Measurements from ENCODE around the gene DNMT1. TPM values are rescaled to one million over a fixed set of nuclear protein-coding genes. Genes with fewer than 3 reads are reported as not detected.
"Not testable (repeated sequence)": the region's sequence is repeated elsewhere in the genome, so short reads cannot be mapped to it uniquely, and the experiment has no call there.

The DNMT1 gene
- total RNA-seq: 42.3 TPM

DNA sequence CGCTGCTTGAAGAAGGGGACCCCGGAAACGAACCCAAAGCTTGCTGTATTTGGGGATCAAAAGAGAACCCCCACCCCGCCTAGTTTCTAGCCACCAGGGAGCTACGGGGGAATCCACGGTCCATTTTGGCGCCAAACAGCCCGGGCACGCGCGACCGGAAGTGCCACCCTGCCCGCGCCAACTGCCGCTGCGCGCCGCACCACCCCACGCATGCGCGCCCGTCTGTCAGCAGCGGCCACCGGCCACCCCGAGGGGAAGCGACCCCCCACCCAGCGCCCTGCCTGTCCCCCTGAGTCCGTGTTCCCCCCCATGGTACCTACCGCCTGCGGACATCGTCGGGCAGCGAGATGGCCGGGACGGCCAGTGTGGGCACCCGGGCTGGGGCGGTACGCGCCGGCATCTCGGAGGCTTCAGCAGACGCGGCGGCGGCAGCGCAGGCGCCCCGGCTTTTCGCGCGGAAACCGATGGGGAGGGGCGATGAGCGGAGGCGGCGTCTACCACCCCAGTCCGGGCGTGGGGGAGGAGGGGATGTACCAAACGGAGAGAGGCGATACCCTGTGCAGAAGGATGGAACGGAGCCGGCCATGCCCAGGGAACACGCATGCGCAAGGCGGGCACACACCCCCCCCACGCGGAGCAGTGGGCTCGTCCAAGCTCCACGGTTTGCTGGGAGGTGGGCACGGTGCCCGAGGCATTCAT is at the start of gene DNMT1:
Gene DNMT1, minus strand, starts transcription at position 454 of the 699 bp plus-strand sequence. Its CDS starts 54 bp downstream, at position 400.
- peak; percentile 98 for DNase-seq

GRCh38 chr19:10243606-10244005 is 48.9 kb upstream of the DNMT1 start:
- no peak for DNase-seq

DNA sequence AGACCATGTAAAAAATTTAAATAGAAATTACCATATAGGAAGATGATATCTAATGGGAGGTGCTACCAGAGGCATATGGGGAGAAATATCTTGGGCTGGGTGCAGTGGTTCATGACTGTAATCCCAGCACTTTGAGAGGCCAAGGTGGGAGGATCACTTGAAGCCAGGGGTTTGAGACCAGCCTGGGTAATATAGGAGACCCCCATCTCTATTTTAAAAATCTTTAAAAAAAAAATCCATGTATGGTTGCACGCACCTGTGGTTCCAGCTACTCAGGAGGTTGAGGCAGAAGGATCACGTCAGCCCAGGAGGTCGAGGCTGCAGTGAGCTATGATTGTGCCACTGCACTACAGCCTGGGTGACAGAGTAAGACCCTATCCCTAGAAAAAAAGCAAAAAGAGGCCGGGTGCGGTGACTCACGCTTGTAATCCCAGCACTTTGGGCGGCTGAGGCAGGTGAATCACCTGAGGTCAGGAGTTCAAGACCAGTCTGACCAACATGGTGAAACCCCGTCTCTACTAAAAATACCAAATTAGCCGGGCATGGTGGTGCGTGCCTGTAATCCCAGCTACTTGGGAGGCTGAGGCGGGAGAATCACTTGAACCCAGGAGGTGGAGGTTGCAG is 47.2 kb upstream of the DNMT1 start:
- DNase-seq: not testable (repeated sequence)

GRCh38 chr19:10238172-10238783 is 43.5 kb upstream of the DNMT1 start:
- DNase-seq: peak; percentile 93

- no peak for DNase-seq
Measured at GRCh38 chr19:10237702-10238101, 42.9 kb upstream of the DNMT1 start.

- DNase-seq: not testable (repeated sequence)
Measured at GRCh38 chr19:10235409-10235808, 40.7 kb upstream of the DNMT1 start.

DNA sequence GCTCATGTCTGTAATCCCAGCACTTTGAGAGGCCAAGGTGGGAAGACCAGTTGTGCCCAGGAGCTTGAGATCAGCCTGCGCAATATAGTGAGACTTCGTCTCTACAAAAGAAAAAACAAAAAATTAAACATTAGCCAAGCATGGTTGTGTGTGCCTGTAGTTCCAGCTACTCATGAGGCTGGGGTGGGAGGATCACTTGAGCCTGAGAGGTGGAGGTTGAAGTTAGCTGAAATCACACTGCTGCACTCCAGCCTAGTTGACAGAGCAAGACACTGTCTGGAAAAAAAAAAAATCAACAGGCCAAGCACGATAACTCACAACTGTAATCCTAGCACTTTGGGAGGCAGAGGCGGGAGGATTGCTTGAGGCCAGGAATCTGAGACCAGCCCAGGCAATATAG is 40.2 kb upstream of the DNMT1 start:
- DNase-seq: no peak

- DNase-seq: no peak
Measured at GRCh38 chr19:10233946-10234345, 39.2 kb upstream of the DNMT1 start.

DNA sequence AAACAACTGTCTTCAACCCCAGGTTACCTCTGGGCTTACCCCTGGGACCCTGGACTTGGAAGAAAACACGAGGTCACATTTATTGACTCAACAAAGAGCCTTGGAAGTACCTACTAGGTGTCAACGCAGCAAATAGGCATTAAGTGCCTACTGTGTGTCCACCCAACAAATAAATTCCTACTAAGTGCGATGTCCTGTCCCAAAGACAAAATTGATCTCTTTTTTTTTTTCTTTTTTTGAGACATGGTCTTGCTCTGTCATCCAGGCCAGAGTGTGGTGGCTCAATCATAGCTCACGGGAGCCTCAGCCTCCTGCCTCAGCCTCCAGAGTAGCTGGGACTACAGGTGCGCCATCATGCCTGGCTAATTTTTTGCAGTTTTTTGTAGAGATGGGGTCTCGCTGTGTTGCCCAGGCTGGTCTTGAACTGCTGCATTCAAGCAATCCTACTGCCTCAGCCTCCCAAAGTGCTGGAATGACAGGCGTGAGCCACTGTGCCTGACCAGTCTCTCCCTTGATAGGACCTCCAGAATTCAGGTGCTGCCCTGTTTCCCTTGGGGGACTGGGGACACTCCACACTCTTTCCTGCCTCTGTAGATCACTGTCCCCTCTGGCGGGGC is 37.0 kb upstream of the DNMT1 start:
- DNase-seq: peak; percentile 18

DNA sequence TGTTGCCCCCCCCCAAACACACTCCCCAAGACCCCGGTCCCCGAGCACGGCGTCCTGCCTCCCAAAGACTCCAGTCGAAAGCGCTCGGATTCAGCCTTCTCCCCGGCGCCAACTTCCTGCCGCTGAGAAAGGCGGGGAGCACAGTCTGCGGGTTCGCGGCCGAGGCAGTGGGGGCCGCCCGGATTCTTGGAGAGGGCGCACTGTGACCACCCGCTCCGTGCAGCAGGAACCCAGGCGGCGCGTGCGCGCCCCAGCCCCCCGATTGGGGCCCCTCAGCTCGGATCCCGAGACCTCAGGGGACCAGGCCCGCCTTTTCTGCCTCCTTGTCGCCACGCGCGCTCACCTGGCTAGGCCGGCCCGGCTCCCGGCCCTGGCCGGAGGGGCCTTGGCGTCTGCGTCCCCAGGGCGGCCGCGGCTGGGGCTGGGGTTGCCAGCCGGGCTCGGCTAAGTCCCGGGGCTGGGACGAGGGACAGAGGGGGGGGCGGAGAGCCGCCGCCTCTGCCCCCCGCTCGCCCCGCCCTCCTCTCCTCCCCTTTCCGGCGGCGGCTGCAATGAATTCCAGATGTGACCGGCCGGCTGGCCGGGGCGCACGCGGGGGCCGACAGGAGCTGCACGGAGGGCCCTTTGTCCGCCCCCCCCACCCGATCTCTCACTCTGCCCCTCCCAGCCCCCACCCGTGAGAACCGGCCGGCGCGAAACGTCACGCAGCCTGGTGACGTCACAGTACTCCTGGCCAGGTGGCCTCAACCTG is 36.3 kb upstream of the DNMT1 start, which contains the start of gene S1PR2:
Gene S1PR2, minus strand, starts transcription at position 471 of the 751 bp plus-strand sequence. CDS start 6,426 bp downstream, outside the sequence.
- DNase-seq: peak; percentile 90

GRCh38 chr19:10230173-10230860 is 35.6 kb upstream of the DNMT1 start:
- peak; percentile 61 for DNase-seq

GRCh38 chr19:10228920-10229319 is 34.2 kb upstream of the DNMT1 start:
- peak; percentile 42 for DNase-seq

DNA sequence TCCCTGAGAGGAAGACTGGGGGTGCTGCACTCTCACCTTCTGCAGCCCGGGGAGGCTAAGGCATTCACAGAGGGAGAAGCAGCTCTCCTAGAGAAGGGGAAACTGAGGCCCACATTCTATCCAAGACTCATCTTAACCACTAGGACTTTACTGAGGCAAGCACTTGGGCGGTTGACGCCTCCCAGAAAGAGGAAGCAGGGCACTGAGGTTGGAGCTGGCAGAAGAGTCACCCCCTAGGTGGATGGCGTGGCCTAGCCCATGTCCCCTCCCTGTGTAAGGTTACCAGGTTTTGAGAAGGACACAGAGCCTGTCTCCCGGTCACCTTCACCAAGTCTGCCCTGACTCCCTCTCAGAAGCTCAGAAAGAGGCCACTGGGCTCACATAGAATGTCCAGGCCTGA is 33.6 kb upstream of the DNMT1 start:
- no peak for DNase-seq

DNA sequence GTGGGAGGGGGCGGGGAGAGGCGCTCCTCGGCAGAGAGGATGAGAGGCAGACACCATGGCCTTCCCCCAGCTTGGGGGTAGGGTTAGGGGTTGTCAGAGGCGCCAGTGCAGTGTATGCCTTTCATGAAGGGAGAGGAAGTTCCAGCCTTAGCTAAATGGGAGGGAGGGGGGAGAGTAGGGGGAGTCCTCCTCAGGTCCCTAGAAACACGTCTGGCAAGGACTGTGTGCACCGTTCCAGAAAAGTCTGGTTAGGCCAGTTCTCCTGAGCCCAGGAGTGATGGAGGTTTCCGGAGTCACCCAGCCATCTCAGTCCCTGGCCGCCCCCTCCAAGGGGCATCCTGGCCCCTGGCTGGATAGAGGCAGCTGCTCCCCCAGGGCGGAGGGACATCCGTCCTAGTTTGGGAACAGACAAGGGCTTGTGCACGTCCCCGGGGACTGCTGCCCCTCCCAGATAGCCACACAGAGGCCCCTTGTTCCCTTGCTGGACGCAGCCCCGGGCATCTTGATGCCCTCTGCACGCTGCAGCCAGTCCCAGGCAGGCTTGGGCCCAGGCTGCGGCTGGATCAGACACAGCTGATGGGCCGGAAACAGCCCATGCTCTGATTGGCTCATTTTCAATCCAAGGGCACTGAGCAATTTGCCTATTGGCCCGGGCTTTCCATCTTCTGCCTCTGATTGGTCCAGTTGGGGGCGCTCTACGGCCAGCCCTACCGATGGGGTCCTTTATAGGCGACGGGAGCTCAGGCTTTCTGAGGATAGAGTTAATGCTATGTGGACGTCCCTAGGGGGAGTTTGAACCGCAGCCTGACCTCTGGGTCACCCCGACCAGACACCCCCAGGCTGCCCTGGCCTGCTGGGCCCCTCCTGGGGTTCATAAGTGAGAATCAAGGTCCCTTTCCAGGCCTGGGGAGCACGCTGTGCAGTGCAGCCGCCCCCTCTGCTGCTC is 32.5 kb upstream of the DNMT1 start:
- DNase-seq: peak; percentile 81

DNA sequence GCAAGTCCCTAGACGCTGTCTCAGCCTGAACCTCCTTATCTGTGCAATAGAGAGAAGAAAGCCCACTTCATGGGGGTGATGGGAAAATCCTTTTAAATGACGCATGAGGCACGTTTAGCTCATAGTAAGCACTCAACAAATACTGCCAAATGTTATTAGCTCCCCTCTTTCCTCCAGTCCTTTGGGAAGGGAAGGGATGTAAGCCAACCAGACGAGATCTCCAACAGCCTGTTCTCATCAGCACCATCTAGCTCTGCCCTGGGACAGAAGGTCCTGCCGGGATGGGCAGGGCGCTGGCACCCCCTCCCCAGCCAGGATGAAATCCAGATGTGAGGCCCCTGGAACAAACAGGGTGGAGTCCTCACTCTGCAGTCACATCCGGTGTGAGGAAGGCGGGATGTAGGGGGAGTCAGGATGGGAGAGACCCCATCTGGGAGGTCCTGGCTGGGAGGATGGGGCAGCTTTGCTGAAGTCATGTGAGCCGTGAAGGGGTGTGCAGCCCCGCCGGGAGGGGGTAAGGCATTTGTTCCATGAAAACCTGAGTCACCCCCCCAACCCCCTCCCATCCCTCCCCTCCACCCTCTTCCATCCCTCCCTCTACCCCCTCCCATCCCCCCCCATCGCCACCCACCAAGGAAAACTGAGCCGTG is 31.7 kb upstream of the DNMT1 start:
- peak; percentile 93 for DNase-seq

DNA sequence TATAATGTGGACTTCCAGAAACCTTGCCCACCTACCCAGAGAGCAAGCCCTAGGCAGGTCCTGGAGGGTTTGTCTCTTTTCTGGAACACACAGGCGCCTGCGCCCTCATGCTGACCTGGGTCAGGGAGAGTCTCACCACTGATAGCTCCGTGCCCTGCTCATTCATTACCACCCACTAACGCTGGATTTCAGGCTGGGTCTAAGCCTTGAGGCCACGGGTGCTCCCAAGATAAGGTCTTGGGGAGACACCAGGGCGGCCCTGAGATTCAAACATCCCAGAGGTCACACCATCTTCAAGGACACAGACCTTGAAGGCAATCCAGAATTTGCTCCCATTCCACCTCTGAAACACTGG is 31.2 kb upstream of the DNMT1 start:
- DNase-seq: no peak

- DNase-seq: no peak
Measured at GRCh38 chr19:10224337-10224736, 29.6 kb upstream of the DNMT1 start.

- no peak for DNase-seq
Measured at GRCh38 chr19:10223488-10224213, 28.9 kb upstream of the DNMT1 start.

DNA sequence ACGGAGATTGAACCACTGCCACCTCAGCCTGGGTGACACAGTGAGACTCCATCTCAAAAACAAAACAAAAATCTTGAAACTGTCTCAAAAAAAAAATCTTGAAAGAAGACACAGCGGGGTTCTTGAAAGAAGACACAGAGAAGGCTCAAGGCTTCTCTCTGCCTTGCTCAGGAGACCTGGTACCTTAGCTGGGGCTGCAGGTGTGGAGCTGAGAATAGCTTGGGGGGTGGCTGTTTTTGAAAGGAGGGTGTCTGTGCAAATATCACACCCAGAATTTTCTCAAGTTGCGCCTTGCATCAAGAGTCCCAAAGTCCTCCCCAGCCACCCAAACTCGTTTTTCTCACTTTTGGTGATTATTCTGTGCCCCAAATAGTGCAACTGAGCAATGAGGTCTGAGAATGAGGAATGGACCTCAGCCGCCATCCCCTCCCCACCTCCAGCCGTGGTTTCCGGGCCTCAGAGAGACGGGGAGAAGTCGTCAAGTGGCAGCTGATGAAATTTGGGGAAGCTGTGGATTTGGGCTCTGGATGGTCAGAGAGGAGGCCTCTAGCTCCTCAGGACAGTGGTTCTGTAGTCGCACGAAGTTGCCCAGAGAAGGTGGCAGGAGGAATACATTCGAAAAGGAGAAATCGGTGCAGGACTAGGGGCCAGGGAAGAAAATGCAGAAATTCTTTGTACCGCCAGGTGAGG is 27.6 kb upstream of the DNMT1 start:
- DNase-seq: no peak

All from tongue (tissue), 2 donors.